OCI-M2 (cell line): ENCODE measurements around the gene NLRC5.
"Not testable (repeated sequence)": the region's sequence is repeated elsewhere in the genome, so short reads cannot be mapped to it uniquely, and the experiment has no call there.

Experiments used
- DNase-seq: peaks from one replicate; lab custom pipeline; 2025; ENCODE audit not compliant: unreplicated experiment; lab: John Stamatoyannopoulos, UW

The NLRC5 gene

DNA sequence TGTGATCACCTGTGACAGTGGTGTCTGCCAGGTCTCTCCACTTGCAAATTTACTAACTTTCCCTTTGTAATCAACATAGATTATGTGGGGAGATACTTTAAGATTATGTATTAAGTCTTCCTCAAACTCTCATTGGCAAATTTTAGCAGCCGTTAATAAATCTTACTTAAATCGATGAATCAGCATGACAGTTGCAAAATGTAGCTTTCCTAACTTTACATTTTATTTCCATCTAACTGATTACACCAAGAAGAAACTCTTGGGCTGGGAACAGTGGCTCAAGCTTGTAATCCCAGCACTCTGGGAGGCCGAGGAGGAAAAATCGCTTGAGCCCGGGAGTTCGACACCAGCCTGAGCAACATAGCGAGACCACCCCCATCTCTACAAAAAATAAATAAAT, 79.7 kb downstream of the NLRC5 start:
- no peak for DNase-seq

DNA sequence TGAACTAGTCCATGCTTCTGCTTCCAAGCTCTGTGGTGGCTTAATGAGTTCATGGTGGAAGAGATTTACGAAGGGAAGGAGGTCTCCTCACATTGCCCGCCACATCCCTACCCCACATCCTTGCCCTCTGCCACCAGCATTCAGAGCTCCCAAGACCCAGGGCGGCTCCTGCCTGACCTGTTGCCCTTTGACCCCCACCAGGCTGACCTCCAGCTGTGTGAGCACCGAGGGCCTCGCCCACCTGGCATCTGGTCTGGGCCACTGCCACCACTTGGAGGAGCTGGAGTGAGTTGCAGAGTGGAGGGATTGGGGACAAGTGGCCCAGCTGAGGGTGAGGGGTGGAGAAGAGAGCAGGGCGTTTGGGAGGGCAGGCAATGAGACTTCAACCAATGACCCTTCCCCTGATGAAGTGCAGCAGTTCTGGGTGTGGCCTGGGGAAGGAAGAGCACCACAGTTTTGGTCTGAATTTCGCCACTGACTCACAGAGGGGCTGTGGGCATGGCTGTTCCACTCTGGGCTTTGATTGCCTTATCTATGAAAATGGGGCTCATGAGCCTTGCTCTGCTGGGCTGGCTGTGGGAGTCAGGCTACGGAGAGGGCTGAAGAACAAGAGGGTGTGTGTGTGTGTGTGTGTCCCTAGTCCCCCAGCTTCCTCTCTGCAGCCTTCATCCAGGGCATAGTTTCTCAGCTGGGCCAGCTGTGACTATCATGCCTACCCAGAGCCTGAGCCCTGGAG, 80.4 kb downstream of the NLRC5 start:
- DNase-seq: no peak

DNA sequence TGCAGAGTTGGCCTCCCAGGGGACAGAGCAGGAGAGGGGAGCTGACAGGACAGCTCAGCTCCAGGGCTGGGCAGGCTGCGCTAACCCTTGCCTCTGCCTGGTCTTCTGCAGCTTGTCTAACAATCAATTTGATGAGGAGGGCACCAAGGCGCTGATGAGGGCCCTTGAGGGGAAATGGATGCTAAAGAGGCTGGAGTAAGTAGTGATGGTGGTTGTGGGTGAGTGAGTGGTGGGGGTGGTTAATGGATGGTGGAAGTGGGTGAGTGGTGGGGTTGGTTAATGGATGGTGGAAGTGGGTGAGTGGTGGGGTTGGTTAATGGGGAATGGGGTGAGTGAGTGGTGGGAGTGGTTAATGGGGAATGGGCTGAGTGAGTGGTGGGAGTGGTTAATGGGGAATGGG, 81.1 kb downstream of the NLRC5 start:
- DNase-seq: no peak

DNA sequence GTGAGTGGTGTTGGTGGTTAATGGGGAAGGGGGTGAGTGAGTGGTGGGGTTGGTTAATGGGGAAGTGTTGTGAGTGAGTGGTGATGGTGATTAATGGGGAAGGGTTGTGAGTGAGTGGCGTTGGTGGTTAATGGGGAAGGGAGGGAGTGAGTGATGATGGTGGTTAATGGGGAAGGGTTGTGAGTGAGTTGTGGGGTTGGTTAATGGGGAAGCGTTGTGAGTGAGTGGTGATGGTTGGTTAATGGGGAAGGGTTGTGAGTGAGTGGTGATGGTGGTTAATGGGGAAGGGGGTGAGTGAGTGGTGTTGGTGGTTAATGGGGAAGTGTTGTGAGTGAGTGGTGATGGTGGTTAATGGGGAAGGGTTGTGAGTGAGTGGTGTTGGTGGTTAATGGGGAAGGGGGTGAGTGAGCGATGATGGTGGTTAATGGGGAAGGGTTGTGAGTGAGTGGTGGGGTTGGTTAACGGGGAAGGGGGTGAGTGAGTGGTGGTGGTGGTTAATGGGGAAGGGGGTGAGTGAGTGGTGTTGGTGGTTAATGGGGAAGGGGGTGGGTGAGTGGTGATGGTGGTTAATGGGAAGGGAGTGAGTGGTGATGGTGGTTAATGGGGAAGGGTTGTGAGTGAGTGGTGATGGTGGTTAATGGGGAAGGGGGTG, 81.8 kb downstream of the NLRC5 start:
- not testable (repeated sequence) for DNase-seq

DNA sequence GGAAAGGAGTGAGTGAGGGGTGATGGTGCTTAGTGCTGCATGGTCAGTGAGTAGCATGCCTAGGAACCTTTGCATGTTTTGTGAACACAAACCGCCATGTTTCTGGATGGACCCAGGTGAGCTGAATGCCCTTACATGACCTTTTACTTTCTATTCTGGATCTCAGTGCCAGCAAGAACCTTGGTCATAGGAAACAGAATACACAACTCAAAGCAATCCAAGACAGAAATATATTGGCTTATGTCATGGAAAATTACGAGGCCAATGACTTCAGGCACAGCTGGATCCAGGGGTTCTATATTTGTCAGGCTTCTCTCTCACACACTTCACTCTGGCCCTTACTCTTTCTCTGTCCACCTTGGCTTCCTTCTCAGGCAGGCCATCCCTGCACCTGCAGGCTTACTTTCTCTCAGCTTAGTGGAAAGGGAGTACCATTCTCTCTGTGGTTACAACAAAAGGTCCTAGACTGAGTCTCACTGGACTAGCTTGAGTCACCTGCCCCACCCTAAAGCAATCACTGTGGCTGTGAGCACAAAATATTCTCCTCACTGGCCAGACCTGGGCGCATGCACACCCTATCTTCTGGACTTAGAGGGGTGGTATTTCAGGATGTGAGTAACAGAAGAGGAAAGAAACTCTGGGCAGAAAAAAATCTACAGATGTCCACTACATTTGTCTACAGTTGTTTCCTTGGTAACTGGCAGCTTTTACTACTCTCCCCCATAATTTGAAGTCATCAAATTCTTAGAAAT, 82.7 kb downstream of the NLRC5 start:
- no peak for DNase-seq

DNA sequence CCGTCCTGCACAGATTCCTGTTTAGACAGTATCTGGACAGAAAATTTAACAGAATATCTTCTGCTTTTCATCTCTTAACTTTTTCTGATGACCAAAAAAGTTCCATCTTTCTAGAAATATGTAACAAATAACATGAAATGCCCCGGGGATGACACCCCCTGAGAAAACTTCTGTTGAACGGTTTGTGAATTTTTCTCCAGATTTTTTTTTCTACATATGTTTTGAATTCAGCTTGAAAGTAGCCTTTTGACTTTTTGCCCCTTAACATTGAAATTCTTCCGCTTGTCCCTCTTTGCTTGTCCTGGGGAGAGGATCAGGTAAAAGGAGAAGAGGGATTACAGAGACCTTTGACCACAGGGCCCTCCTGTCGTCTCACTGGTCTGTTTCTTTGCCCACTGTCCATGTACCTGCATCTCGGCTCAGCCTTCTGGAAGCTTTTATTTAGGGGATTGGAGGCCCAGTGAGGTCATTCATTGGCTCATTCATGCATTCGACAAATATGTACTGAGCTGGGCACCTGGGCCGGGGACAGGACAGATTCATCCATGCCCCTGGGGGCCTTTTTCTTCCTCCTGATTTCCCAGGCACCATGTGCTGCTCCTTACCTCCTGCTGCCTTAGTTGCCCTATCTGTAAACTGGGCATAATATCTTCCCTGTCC, 83.4 kb downstream of the NLRC5 start:
- DNase-seq: no peak

DNA sequence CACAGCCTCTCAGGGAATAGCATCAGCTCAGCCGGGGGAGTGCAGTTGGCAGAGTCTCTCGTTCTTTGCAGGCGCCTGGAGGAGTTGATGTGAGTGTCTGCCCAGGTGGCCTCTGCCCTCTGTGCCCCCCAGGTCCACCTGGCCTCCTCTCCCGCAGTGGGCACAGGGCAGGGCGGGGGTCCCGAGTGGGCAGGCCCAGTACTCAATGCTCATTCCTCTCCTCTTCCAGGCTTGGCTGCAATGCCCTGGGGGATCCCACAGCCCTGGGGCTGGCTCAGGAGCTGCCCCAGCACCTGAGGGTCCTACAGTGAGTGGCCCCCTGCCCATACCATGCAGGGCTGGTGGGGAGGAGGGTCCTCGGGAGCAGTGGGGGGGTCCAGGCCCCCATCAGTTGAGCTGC, 88.4 kb downstream of the NLRC5 start:
- no peak for DNase-seq

DNA sequence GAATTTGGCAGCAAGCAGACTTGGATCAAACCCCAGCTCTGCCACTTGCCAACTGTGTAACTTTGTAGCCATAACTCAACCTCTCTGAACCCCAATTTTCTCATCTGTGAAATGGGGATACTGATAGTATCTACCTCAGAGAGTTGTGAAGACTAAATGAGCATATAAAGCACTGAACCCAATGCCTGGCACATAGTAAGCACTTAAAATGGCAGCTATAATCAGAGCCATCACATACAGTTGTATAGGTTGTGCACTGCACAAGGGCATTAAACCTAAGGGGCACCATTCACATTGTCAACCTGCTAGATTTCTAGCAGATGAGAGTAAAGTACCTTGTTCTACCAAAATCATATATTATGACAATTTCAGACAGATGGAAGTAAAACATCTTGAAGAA, 92.4 kb downstream of the NLRC5 start:
- DNase-seq: no peak

DNA sequence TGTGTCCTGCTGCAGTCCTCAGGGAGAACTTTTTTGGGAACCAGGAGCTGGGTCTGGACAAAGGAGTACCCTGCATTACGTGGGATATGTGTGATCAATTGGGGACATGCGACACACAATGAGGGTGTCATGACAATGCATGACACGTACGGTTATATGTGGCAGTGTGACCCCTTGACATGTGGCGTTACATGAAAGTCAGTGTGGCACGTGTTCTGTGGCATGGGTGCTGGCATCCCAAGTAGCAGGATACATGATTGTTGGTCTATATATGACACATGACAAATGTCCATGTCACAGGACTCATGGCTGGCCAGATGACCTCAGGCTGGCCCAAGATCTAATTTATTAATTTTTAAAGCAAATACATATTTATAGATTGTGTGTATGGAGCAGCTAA, 93.3 kb downstream of the NLRC5 start:
- no peak for DNase-seq

DNA sequence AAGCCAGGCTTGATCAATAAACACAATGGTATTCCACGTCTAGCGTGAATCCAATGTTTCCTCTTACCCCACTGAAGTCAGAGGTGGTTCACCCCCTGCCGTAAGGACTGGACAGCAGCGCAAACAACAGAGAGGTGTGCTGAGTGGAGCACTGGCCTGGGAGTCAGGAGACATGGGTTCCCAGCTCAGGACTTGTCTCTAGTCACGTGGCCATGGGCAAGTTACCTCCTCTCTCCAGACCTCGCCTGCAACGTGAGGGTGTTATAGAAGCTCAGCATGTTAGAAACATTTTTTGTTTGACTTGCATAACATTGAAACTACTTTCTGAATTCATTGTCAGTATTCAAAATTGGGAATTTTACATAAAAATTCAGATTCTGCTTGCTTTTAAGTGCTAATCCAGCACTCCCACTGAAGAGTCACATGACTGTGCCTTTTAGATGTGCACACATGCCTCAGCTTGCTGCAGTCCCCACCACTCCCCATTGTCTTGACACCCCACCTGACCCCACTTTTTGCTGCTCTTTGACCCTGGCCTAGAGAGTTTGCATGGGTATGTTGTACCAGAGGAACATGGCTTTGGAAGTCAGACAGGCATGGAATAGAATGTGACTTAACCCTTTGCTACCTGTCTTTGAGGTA, 94.2 kb downstream of the NLRC5 start:
- no peak for DNase-seq

DNA sequence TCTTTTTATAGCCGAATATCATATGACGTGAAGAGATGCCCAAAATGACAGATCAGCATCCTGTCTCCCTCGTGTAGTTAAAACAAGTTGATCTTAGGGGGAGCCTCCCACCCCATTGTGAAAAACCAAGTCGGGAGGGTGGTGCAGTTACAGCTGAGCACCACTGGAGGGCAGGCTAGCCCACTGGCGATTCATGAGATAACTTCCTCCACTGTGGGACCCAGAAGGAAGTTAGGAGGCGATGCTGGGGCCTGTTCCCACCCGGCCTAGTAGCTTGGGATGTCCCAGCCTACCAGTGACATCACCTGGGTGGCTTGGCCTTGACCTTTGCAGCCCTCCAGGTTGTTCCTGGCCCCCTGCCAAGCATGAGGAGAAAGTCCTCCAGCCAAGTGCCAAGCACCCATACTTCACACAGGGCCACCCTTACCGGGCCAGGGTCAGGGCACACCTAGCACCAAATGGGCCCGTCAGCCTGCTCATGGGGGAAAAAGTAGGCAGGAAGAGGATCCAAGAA, 95.0 kb downstream of the NLRC5 start:
- peak; percentile 56 for DNase-seq

DNA sequence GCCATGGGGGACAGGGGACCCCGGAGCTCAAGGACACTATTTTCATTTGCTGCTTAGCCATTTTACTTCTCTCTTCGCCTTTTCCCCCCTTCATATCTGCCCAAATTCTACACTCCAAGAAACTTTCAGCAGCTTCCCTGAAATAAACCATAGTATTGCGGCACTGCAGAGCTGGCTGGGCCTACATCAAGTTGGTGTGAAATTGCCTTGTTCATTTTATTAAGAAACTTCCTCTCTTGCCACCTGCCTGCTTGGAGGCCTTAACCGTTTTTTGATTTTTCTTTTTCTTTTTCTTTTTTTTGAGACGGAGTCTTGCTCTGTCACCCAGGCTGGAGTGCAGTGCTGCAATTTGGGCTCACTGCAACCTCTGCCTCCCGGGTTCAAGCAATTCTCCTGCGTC, 95.6 kb downstream of the NLRC5 start:
- no peak for DNase-seq

DNA sequence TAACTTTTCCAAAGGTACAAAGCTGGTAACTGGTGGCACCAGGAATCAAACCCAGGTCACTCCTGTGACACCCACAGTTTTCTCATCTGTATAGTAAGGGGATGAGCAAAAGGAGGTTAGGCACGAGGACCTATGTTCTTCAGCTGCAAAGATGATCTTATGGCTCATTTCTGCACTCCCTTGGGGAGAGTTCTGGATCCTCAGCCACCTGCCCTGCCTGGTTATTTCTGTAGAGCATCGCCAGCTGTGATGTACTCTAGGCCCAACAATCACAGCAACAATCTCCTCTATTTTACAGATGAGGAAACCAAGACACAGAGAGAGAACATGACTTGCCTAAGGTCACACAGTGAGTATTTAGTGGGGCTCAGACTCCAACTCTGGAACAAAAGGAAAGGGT, 97.6 kb downstream of the NLRC5 start:
- DNase-seq: no peak

DNA sequence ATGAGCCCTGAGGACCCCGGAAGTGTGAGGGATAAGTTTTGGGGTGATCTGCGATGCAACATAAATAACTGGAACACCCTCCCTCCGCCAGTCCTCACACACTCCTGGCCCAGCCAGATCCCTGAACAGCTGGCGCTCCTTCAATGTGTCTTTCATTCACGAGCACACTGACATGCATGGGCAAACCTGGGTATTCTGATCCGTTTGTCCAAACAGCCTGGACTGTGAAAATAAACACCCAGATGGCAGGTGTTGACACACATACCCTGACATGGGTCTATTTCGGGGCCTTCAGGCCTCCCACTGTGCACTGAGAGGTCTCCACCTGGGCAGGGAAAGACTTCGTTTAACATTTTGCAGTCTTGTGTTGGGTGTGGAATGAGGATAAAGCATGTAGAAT, 100.0 kb downstream of the NLRC5 start:
- DNase-seq: no peak

DNA sequence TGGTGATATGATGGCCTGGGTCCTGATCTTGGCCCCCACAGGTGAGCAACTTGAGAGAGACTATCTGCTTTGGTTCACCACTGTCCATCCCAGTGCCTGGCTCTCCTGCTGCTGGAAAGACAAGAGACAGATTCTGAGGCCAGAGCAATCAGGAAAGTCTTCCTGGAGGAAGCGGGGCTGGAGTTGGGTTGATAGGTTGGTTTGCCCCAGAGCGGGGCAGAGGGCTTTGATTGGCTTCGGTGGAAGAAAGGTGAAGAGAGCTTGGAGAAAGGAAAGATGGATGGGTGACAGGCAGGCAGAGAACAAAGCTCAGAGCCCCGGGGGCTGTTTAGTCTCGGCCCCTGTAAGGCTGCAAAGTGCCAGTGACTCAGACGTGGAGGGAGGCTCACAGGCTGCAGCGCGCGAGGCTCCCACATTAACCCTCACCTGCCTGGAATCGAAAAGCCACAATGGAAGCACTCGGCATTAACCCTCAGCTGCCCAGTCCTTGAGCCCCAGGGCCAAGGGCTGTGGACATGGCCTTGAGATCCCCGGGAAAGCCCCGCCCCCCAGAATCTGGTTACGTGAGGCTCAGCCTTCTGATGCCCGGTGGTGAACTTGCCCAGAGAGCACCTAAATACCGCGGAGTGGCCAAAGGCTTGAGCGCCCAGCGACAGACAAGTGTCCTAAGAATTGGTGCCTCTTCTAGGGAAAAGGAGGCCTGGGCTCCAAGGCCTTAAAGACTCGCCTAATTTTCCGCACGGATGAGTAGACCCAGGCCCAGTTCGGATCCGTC, 102.0 kb downstream of the NLRC5 start:
- no peak for DNase-seq

DNA sequence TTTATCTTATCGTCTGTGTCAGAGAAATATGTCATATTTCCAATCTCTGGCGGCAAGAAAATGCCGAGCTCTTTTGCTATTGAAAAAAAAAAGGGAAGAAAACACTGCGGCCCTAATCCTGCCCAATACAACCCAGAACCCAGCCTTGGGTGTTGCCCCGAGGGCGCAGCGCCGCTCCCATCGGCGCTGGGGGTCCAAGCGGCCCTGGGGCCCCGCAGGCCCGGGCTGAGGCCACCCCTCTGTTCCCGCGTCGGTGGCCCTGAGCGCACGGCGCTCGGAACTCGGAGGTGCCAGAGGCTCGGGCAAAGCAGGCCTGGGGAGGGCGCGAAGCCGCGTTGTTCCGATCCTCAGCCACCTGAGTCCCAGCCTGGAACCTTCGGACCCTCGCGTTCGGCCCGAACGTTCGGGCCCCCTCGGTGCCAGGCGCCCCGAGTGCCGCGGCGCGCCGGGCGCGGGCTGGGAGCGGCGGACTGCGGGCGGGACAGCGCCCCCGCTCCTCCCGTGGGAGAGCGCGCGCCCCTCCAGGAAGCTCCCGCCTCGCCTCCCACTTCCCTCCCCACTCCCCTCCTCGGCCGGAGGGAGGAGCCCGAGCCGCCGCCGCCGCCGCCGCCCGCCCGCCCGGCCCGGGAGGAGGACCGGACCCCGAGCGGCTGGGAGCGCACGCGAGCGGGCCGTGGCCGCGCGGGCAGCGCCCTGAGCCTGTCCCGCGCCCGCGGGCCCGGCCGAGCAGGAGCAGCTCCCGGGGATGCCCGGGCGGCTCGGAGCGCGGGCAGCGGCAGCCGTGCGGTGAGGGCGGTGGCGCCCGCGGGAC, 102.8 kb downstream of the NLRC5 start, which contains the start of gene CPNE2:
TSS of gene CPNE2 (plus strand) at position 609 of the 811 bp plus-strand sequence. CDS start 18,160 bp downstream, outside the sequence.
- DNase-seq: no peak

DNA sequence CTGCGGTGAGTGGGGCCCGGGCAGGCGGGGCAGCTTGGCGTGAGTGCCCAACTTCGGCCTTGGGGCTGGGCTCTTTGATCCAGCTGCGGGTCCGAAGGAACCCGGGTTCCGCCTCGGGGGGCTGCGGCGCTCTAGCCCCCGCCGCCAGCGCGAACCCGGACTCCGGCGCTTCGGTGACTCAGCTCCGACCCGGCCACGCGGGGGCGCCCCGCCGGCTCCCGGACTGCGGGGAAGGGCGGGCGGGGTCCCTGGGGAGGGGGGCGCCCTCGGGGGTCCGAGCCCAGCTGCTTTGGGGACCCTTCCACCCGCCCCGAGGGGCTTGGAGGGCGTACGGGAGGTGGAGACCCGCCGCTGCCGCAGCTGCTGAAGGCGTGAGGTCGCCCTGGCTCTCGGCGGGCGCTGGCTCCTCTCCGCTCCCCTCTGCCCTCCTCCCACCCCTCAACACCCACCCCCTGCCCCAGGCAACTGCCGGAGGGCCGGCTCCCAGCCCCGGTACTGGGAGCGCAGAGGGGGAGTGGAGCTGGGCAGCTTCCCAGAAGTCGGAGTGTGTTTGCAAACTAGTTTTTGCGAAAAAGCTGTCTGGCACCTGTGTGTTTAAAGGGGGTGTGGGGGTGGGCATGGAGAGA, 103.5 kb downstream of the NLRC5 start:
- no peak for DNase-seq

DNA sequence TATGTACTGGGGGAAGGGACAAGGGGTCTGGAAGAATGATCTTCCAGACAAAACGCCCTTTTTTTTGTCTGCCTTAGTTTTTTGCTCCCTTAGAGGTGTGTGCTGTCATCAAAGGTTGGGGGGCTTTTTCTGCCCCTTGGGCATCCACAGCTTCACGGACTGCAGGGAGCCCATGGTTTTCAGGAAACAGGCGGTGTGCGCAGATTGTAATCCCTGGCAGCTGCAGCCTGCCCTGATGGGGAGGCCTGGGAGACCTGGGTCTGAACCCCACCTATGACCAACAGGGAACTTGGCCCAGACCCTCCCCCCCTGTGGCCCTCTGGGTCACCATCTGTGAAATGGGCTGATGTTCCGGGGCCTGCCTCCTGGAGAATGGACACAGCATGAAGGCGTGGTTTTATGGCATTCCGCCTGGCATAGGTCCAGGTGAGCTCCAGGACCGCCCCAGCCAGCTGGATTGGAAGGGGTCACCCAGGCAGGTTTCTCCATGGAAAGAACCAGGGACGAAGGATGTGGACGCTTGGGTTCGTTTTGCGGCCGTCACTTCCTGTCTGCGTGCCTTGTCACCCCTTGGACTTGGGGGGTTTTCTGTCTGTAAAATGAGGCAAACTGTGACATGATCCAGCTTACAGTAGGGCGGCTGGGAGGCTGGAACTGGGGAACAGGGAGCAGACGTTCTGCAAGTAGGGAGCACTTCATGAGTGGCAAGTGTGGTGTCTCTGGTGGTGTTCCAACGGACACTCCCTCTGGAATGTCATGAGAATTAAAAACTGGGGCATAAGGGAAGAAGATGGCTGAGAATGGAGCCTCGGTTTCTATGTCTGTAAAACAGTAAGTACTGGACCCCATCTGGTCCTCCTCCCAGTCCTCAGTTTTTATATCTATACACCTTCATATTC, 104.6 kb downstream of the NLRC5 start:
- no peak for DNase-seq
